Measurements from ENCODE around the gene VWF.
"Not testable (repeated sequence)": the region's sequence is repeated elsewhere in the genome, so short reads cannot be mapped to it uniquely, and the experiment has no call there.

Gene VWF

GRCh38 chr12:6145564-6145963 is 21.1 kb upstream of the VWF start:
- no peak for DNase-seq (ENCODE audit: low spot score)

- no peak for DNase-seq (ENCODE audit: low spot score)
Observed at GRCh38 chr12:6143303-6143675, 18.8 kb upstream of the VWF start.

GRCh38 chr12:6142368-6143302 is 18.2 kb upstream of the VWF start:
- DNase-seq (ENCODE audit: low spot score): not testable (repeated sequence)

GRCh38 chr12:6141731-6142367 is 17.4 kb upstream of the VWF start:
- DNase-seq (ENCODE audit: low spot score): not testable (repeated sequence)

GRCh38 chr12:6140651-6141447 is 16.4 kb upstream of the VWF start:
- DNase-seq (ENCODE audit: low spot score): no peak

GRCh38 chr12:6135071-6135470 is 10.6 kb upstream of the VWF start:
- DNase-seq (ENCODE audit: low spot score): no peak

- no peak for DNase-seq (ENCODE audit: low spot score)
Observed at GRCh38 chr12:6133642-6134041, 9.2 kb upstream of the VWF start.

GRCh38 chr12:6132496-6132895 is 8.0 kb upstream of the VWF start:
- no peak for DNase-seq (ENCODE audit: low spot score)

GRCh38 chr12:6125310-6125608 is 789 bp upstream of the VWF start:
- no peak for DNase-seq (ENCODE audit: low spot score)

- DNase-seq (ENCODE audit: low spot score): no peak
Observed at GRCh38 chr12:6123258-6123657, 1.2 kb downstream of the VWF start.

- no peak for DNase-seq (ENCODE audit: low spot score)
Observed at GRCh38 chr12:6122201-6122600, 2.3 kb downstream of the VWF start.

GRCh38 chr12:6120796-6121473 is 3.5 kb downstream of the VWF start:
- no peak for DNase-seq (ENCODE audit: low spot score)

- DNase-seq (ENCODE audit: low spot score): no peak
Observed at GRCh38 chr12:6118891-6119568, 5.4 kb downstream of the VWF start.

- DNase-seq (ENCODE audit: low spot score): no peak
Observed at GRCh38 chr12:6116471-6117021, 7.9 kb downstream of the VWF start.

GRCh38 chr12:6115389-6115788 is 9.1 kb downstream of the VWF start:
- no peak for DNase-seq (ENCODE audit: low spot score)

GRCh38 chr12:6114476-6114870 is 10.0 kb downstream of the VWF start:
- DNase-seq (ENCODE audit: low spot score): no peak

GRCh38 chr12:6113691-6114475 is 10.6 kb downstream of the VWF start:
- no peak for DNase-seq (ENCODE audit: low spot score)

- DNase-seq (ENCODE audit: low spot score): no peak
Observed at GRCh38 chr12:6112004-6112403, 12.5 kb downstream of the VWF start.

GRCh38 chr12:6110006-6110405 is 14.5 kb downstream of the VWF start:
- no peak for DNase-seq (ENCODE audit: low spot score)

- no peak for DNase-seq (ENCODE audit: low spot score)
Observed at GRCh38 chr12:6106218-6106617, 18.3 kb downstream of the VWF start.

GRCh38 chr12:6104842-6105241 is 19.6 kb downstream of the VWF start:
- DNase-seq (ENCODE audit: low spot score): no peak

All from HuH-7 (cell line).